GM21447 (cell line): ENCODE data around the gene SLC35F4.
"Not testable (repeated sequence)": the region's sequence is repeated elsewhere in the genome, so short reads cannot be mapped to it uniquely, and the experiment has no call there.

Experiments used
- ATAC-seq: cut with Tn5 transposase; IDR thresholded peaks from one replicate; pipeline ENCODE4 v1.9.1; 2021; ENCODE audit not compliant: unreplicated experiment

SLC35F4 gene

GRCh38 chr14:57811998-57812546 is 53.8 kb downstream of the SLC35F4 start:
- no peak for ATAC-seq

GRCh38 chr14:57809808-57810207 is 56.1 kb downstream of the SLC35F4 start:
- no peak for ATAC-seq

DNA sequence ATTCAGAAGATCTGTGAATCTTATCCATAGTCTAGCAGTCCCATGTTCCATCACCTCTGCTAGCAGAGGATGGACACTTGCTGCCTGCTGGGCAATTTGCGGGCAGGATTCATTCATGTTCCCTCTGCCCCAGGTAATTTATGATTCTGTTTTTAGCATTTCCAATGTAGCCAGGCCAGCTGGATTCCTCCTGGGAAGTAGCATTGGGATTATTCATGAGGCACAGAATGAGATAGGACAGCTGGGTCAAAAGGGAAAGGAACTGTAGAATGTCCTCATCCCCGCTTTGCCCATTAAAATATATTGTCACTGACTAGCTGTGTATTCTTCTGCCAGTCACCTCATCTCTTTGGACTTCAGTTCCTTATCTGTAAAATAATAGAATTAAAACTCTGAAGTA is 68.7 kb downstream of the SLC35F4 start:
- ATAC-seq = no peak

DNA sequence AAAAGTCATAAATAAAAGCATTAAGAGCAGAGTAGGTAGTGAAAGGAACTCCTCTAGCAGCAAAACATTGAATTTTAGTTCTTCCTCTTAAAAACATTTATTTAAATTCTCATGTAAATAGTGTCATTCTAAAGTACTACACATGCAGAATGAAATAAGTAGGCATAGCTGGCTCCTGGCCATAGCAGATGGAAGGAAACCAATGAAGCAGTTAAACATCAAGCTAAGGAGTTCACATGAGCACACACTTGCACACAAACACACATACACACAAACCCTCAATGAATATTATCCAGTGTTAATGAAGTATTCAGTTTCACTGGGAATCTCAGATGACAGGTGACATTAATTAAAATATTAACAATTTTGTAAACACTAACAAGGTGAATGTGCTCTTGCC is 69.3 kb downstream of the SLC35F4 start:
- ATAC-seq = no peak

GRCh38 chr14:57785058-57785457 is 80.8 kb downstream of the SLC35F4 start:
- ATAC-seq = no peak

- ATAC-seq = no peak
Measured at GRCh38 chr14:57771801-57772200, 94.1 kb downstream of the SLC35F4 start.

- no peak for ATAC-seq
Measured at GRCh38 chr14:57769863-57770523, 95.9 kb downstream of the SLC35F4 start.

GRCh38 chr14:57761800-57762199 is 104.1 kb downstream of the SLC35F4 start:
- ATAC-seq = no peak

GRCh38 chr14:57760896-57761295 is 105.0 kb downstream of the SLC35F4 start:
- ATAC-seq = no peak

DNA sequence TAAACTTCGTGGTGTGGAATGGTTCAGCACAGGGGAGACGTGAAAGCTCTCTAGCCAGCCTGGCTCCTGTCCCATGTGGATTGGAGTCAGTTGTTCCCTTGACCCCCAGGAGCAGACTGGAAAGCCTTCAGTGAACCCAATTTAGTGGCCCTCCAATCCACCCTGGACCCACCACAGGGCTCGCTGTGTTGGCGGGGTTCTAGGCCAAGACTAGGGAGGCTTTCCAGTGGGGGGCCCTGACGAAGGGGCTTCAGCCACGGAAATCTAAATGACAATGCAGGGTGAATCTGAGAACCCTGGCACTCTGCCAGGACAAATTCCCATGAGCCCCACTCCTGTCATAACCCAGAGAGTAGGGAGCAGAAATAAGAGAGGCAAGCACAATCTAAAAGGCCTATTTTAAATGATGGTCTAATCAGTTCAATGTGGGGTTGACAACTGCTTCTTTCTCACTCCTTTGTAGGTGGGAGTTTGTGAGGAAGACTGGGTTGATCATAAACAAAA is 110.8 kb downstream of the SLC35F4 start:
- no peak for ATAC-seq

DNA sequence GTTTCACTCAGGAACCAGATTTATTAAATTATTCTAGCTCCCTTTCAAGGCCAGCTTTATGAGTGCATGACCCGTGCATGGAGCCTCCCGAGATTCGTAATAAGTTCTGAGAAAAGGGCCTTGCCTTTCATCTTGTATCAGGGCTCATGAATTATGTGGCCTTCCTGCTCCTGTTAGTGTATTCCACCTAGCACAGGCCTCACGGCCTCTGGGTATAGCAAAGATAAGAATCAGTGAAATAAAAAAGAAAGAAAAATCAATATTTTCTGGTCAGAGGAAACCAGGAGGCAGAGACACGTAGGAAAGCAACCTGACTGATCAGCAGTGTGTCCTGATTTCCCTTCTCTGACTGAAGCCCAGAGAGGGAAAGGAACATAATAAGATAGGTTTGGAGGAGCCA is 111.4 kb downstream of the SLC35F4 start:
- ATAC-seq = no peak

DNA sequence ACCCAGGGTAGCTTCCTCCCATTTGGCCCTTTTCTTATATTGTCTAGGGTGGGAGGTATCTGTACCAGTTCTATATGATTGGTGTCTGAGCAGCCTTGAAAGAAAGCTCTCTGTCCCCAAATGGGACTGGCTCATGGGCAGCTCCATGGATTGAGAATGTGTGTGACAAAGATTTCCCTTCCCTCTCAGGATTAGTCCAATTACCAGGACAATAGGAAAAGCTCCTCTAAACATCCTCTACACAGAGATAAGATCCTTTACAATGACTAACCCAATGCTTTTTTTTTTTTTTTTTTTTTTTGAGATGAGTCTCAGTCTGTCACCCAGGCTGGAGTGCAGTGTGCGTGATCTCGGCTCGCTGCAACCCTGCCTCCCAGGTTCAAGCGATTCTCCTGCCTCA is 112.1 kb downstream of the SLC35F4 start:
- no peak for ATAC-seq

GRCh38 chr14:57752142-57752695 is 113.7 kb downstream of the SLC35F4 start:
- not testable (repeated sequence) for ATAC-seq

DNA sequence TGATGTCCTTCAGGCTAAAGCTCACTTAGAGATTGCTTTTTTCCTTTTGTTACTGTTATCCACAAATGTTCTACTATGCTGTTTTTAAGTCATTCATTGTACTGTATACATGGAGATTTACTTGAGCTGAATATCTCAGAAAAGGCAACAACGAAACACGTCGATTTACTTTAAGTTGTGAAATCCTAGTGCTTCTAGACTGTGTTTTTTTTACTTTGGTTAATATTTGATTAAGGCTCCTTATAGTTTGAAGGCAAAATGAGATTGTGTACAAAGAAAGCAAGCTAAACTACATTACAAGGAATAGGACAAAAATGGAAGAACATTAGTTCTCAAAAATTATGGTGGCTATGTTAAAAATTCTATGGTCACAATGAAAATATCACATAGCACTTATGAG is 114.5 kb downstream of the SLC35F4 start:
- no peak for ATAC-seq

- no peak for ATAC-seq
Measured at GRCh38 chr14:57749267-57749666, 116.6 kb downstream of the SLC35F4 start.

GRCh38 chr14:57748279-57748678 is 117.6 kb downstream of the SLC35F4 start:
- ATAC-seq = no peak

DNA sequence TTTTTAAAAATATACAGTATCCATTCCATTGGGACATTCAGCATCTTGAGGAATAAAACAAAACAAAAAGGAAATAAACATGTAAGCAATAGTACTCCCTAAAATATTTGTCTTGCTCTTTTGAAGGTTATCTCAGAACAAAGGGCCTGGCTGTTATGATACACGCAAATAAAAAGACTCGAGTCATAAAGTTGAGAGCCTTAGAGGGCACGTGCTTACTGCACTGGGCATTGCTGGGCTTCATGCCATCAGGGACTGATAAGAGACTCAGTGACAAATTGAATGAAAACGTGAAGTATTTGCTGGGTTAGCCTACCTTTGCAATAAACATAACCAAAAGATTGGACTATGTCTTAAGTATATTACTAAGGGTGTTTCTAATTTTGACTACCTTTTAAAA is 118.9 kb downstream of the SLC35F4 start:
- ATAC-seq = no peak

GRCh38 chr14:57746563-57746962 is 119.3 kb downstream of the SLC35F4 start:
- no peak for ATAC-seq

- no peak for ATAC-seq
Measured at GRCh38 chr14:57739516-57739915, 126.4 kb downstream of the SLC35F4 start.

DNA sequence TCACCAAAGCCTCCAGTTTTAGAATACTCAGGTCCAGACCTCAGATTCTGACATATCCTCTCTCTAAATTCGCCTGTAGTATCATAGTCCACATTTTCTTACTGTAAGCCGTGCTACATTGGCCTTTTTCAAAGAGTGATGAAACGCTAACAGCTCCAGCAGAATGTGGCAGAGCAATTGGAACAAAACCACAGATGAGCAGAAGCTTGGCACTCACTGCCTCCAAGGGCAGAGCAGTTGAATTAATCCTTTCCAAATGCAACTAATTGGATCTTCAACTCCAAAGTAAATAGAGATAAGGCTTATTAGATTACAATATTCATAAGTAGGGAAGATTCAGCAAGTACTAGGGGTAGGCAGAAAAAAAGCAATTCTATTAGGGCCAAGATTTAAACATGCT is 128.3 kb downstream of the SLC35F4 start:
- ATAC-seq = no peak

DNA sequence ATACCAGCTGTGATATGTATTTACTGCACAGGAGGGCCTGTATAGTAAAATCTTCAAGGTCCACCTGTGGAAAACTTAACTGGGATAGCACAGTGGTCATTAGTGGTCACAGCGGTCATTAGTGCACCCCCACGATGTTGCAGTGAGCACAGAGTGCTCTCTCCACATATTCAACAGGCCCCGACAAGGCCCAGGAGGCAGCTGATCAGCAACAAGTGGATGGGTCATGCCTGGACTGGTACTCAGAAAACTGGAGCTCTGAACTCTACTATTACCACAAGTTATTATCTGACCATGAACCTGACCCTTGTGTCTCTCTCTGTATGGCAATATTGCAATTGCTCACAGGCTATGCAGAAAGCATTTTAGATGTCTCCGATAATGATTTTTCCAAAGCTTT is 129.5 kb downstream of the SLC35F4 start:
- no peak for ATAC-seq

- no peak for ATAC-seq
Measured at GRCh38 chr14:57735276-57735675, 130.6 kb downstream of the SLC35F4 start.
